Upper lobe of left lung (tissue), 4 donors: ENCODE data around the gene TM9SF2.

Experiments used
- CTCF ChIP-seq, 6 experiments: fragments of 450-650 bp in 4 of 6; fragments of 200-600 bp in 2 of 6; sonication (generic) in 2 of 6; IDR thresholded peaks; one replicate each; pipeline ENCODE4 v1.5.1; 2016 to 2019; ENCODE audit warnings: antibody characterized with exemption in 6 of 6
- POLR2A ChIP-seq, 4 donors: fragments of 450-650 bp; IDR thresholded peaks; one replicate each; pipeline ENCODE4 v1.5.1; 2016 to 2017; ENCODE audit warnings: antibody characterized with exemption in 4 of 4, mild to moderate bottlenecking in 2 of 4

GRCh38 chr13:99600318-99600717, 99.0 kb downstream of the TM9SF2 start:
- TF ChIP-seq CTCF (IDR thresholded peaks at IDR 0.05), result no peak
- no peak for TF ChIP-seq POLR2A (IDR thresholded peaks at IDR 0.05)
